IMR-90 (cell line): Measurements from ENCODE around the gene MYO10. TPM values are rescaled to one million over a fixed set of nuclear protein-coding genes. Genes with fewer than 3 reads are reported as not detected.
A peak's percentile ranks its signal among the peaks of the same experiment; 100 is the strongest.

Experiments used
- ATAC-seq: fragments of 200-7000 bp; cut with Tn5 transposase; 2 replicates; pipeline ENCODE4 v1.9.1; 2020; ENCODE audit warnings: low read depth, mild to moderate bottlenecking, moderate library complexity
- BruUV-seq: library from RNA; stranded (reverse); fragments of 400-500 nt; replicated peaks from 2 replicates; lab custom pipeline; 2021; lab: Mats Ljungman, UMichigan
- CTCF ChIA-PET: fragments of 300-600 bp; formaldehyde crosslinking; extraction: SDS; loops from one replicate; lab custom pipeline; 2021; ENCODE audit warnings: antibody characterized with exemption; lab: Yijun Ruan, JAX
- POLR2A ChIA-PET: fragments of 300-600 bp; sonication (Branson Sonifier 250); formaldehyde crosslinking; loops from one replicate; lab custom pipeline; 2022; ENCODE audit warnings: antibody characterized with exemption; ENCODE audit not compliant: unreplicated experiment; lab: Charles Lee
- DNase-seq: peaks from one replicate; pipeline ENCODE4 v3.0.0; 2013
- H2AFZ ChIP-seq: replicated peaks from 2 replicates; pipeline ENCODE3; 2013; ENCODE audit warnings: low read length, mild to moderate bottlenecking; ENCODE audit not compliant: poor library complexity
- H2AK5ac ChIP-seq: 2 replicates; pipeline ENCODE4 v1.6.1; 2013; ENCODE audit warnings: low read depth, low read length, inconsistent platforms
- H2AK9ac ChIP-seq: replicated peaks from 2 replicates; pipeline ENCODE3; 2013; ENCODE audit warnings: mild to moderate bottlenecking, low read depth, low read length, moderate library complexity; ENCODE audit not compliant: poor library complexity
- H2BK120ac ChIP-seq: 2 replicates; pipeline ENCODE4 v1.6.1; 2013; ENCODE audit warnings: low read depth, low read length, inconsistent platforms
- H2BK15ac ChIP-seq: 3 replicates; pipeline ENCODE4 v1.6.1; 2013; ENCODE audit warnings: low read depth, low read length, inconsistent platforms
- H2BK20ac ChIP-seq: 2 replicates; pipeline ENCODE4 v1.6.1; 2013; ENCODE audit warnings: low read depth, mild to moderate bottlenecking, inconsistent platforms, low read length, moderate library complexity
- H2BK5ac ChIP-seq: 2 replicates; pipeline ENCODE4 v1.6.1; 2013; ENCODE audit warnings: mild to moderate bottlenecking, low read depth, low read length, inconsistent platforms; ENCODE audit not compliant: poor library complexity, severe bottlenecking
- H3K14ac ChIP-seq: replicated peaks from 2 replicates; pipeline ENCODE4 v1.6.1; 2013; ENCODE audit warnings: low read depth, low read length, inconsistent platforms
- H3K18ac ChIP-seq: 2 replicates; pipeline ENCODE4 v1.6.1; 2013; ENCODE audit warnings: low read depth, low read length, control low read depth
- H3K23ac ChIP-seq: 2 replicates; pipeline ENCODE4 v1.6.1; 2013; ENCODE audit warnings: low read depth, low read length, inconsistent platforms
- H3K27ac ChIP-seq: 2 replicates; pipeline ENCODE4 v1.5.1; 2013; ENCODE audit warnings: mild to moderate bottlenecking, control low read depth, low read length; ENCODE audit not compliant: insufficient read depth
- H3K27me3 ChIP-seq: 2 replicates; pipeline ENCODE4 v1.6.1; 2013; ENCODE audit warnings: low read length; ENCODE audit not compliant: control insufficient read depth, insufficient read depth
- H3K36me3 ChIP-seq: 2 replicates; pipeline ENCODE4 v1.6.1; 2013; ENCODE audit warnings: low read length, mixed read lengths; ENCODE audit not compliant: control insufficient read depth, insufficient read depth
- H3K4ac ChIP-seq: 2 replicates; pipeline ENCODE4 v1.6.1; 2013; ENCODE audit warnings: low read depth, low read length, inconsistent platforms
- H3K4me1 ChIP-seq: 2 replicates; pipeline ENCODE4 v1.6.1; 2013; ENCODE audit warnings: low read length, mixed read lengths; ENCODE audit not compliant: control insufficient read depth, insufficient read depth
- H3K4me2 ChIP-seq: 2 replicates; pipeline ENCODE4 v1.6.1; 2013; ENCODE audit warnings: low read depth, mild to moderate bottlenecking, control low read depth, low read length, moderate library complexity
- H3K4me3 ChIP-seq: 2 replicates; pipeline ENCODE4 v1.5.1; 2013; ENCODE audit warnings: low read depth, mild to moderate bottlenecking, control low read depth, low read length, moderate library complexity; ENCODE audit not compliant: insufficient read depth
- H3K56ac ChIP-seq: 2 replicates; pipeline ENCODE4 v1.6.1; 2013; ENCODE audit warnings: low read length, inconsistent platforms; ENCODE audit not compliant: insufficient read depth; ENCODE audit errors: extremely low read depth
- H3K79me1 ChIP-seq, 2 experiments: 2 replicates each; pipeline ENCODE4 v1.6.1; 2013; ENCODE audit warnings: low read length in 2 of 2, inconsistent platforms in 1 of 2, low read depth in 1 of 2
- H3K9ac ChIP-seq: 2 replicates; pipeline ENCODE4 v1.6.1; 2013; ENCODE audit warnings: low read depth, low read length, control low read depth
- H3K9me1 ChIP-seq: 2 replicates; pipeline ENCODE4 v1.6.1; 2013; ENCODE audit warnings: low read length, inconsistent platforms; ENCODE audit not compliant: insufficient read depth
- H3K9me3 ChIP-seq: 2 replicates; pipeline ENCODE4 v1.6.1; 2013; ENCODE audit warnings: low read length; ENCODE audit not compliant: control insufficient read depth, insufficient read depth
- H4K20me1 ChIP-seq: 2 replicates; pipeline ENCODE4 v1.6.1; 2013; ENCODE audit warnings: low read length, inconsistent platforms; ENCODE audit not compliant: insufficient read depth
- H4K5ac ChIP-seq: 2 replicates; pipeline ENCODE4 v1.6.1; 2013; ENCODE audit warnings: mild to moderate bottlenecking, low read depth, low read length, control low read depth
- H4K8ac ChIP-seq, 2 experiments: 2 replicates each; pipeline ENCODE4 v1.6.1; 2013; ENCODE audit warnings: low read depth in 2 of 2, low read length in 2 of 2, control low read depth in 1 of 2, inconsistent platforms in 1 of 2
- H4K91ac ChIP-seq: 2 replicates; pipeline ENCODE4 v1.6.1; 2013; ENCODE audit warnings: low read depth, low read length, inconsistent platforms; ENCODE audit not compliant: insufficient read depth
- CEBPB ChIP-seq: IDR thresholded peaks from 2 replicates; pipeline ENCODE4 v1.6.1; 2012; ENCODE audit warnings: low read depth, low read length, improper control_type of control experiment
- CTCF ChIP-seq: conservative IDR thresholded peaks from 2 replicates; pipeline ENCODE4 v1.5.1; 2012; ENCODE audit warnings: mild to moderate bottlenecking, low read depth, low read length, improper control_type of control experiment
- ELK1 ChIP-seq: fragments of 150-350 bp; IDR thresholded peaks from 2 replicates; pipeline ENCODE4 v1.6.1; 2016; ENCODE audit warnings: low read depth, mild to moderate bottlenecking, low read length, moderate library complexity, borderline replicate concordance
- FOS ChIP-seq: fragments of 150-350 bp; IDR thresholded peaks from 2 replicates; pipeline ENCODE4 v1.6.1; 2016; ENCODE audit warnings: low read depth, low read length
- MAFK ChIP-seq: IDR thresholded peaks from 2 replicates; pipeline ENCODE4 v1.6.1; 2012; ENCODE audit warnings: low read depth, low read length, improper control_type of control experiment
- MXI1 ChIP-seq: IDR thresholded peaks from 2 replicates; pipeline ENCODE4 v1.6.1; 2012; ENCODE audit warnings: low read depth, mild to moderate bottlenecking, low read length, moderate library complexity, borderline replicate concordance
- NFE2L2 ChIP-seq: fragments of 150-350 bp; IDR thresholded peaks from 2 replicates; pipeline ENCODE4 v1.6.1; 2016; ENCODE audit warnings: low read depth, mild to moderate bottlenecking, low read length
- RCOR1 ChIP-seq: IDR thresholded peaks from 2 replicates; pipeline ENCODE4 v1.6.1; 2012; ENCODE audit warnings: mild to moderate bottlenecking, low read length, improper control_type of control experiment; ENCODE audit not compliant: insufficient replicate concordance
- WGBS, 2 experiments: methylation state at CpG; one replicate each; pipeline versions ENCODE4 v1.1.5 to v1.1.7; 2013; ENCODE audit warnings: missing lambda C conversion rate in 2 of 2; ENCODE audit not compliant: insufficient read length in 1 of 2; ENCODE audit errors: extremely low coverage in 2 of 2; 5-methylcytosine and 5-hydroxymethylcytosine counted together
- dilution Hi-C: fragments of 300-500 bp; cut with HindIII; formaldehyde crosslinking; loops from one replicate; pipeline ENCODE4 v1.14.3; 2018; ENCODE audit warnings: low sequenced_read_pairs; ENCODE audit not compliant: unreplicated experiment
- in situ Hi-C: fragments of 300-500 bp; cut with MboI; formaldehyde crosslinking; loops from 3 replicates; pipeline ENCODE4 v1.14.3; 2019; ENCODE audit warnings: low sequenced_read_pairs, inconsistent platforms, mixed read lengths
- intact Hi-C: fragments of 100-400 bp; cut with micrococcal nuclease; formaldehyde crosslinking; loops from 2 replicates; pipeline ENCODE4 v1.10.0; 2022
- polyA plus RNA-seq, 3 experiments: library from polyadenylated mRNA; depleted of rRNA; stranded (reverse); fragments of >200 nt; gene quantifications; 2 replicates each; pipeline ENCODE4 v1.2.3, GENCODE V29; 2012; ENCODE audit warnings: low replicate concordance in 1 of 3
- total RNA-seq: library from RNA; depleted of rRNA; stranded (reverse); fragments of >200 nt; gene quantifications from 2 replicates; pipeline ENCODE4 v1.2.3, GENCODE V29; 2012

MYO10 gene
- total and polyA plus RNA-seq, 2 of the 4 experiments (the other 2 are of a cell fraction) = 39.9 to 115 TPM

- POLR2A ChIA-PET = no interaction called here
- no peak overlapping the region for H3K23ac ChIP-seq
- in situ Hi-C loops = no loop called here
Measured at GRCh38 chr5:16777432-16777831, 158.7 kb downstream of the MYO10 start.

More at GRCh38 chr5:16777432-16777831, 158.7 kb downstream of the MYO10 start:
- peaks cover 18 to 65% of the 10 kb centered on the region in 2 experiments for H3K79me1 ChIP-seq
- H4K5ac ChIP-seq = peak overlapping the region; percentile 42; the same call in 1 of the 2 replicates
- H2BK5ac ChIP-seq = no peak overlapping the region
- H2BK20ac ChIP-seq = no peak overlapping the region
- no peak overlapping the region for H3K56ac ChIP-seq
- H3K9me3 ChIP-seq = no peaks in the 10 kb centered on the region
- H4K8ac ChIP-seq = no peak overlapping the region; a peak in 1 of 4 replicates
- DNase-seq (no peak), ATAC-seq (no peak)
- H3K27ac ChIP-seq = no peak overlapping the region
- dilution Hi-C loops (loop anchor here (25.0 kb wide), 1 partner anchor 410 kb away; no protein-coding TSS in a partner anchor), intact Hi-C loops (no loop called here)
- H3K18ac ChIP-seq = no peak overlapping the region
- H3K4me1 ChIP-seq = peaks cover 6% of the 10 kb centered on the region
- H3K4me3 ChIP-seq = no peak overlapping the region
- TF ChIP-seq CEBPB = no peak
- no peak for TF ChIP-seq NFE2L2
- no peak for TF ChIP-seq ELK1
- TF ChIP-seq MAFK = no peak
- TF ChIP-seq FOS = no peak
- TF ChIP-seq MXI1 = no peak
- TF ChIP-seq CTCF = no peak
- TF ChIP-seq RCOR1 = no peak
- no TSS peak for BruUV-seq
- no peak overlapping the region for H3K4me2 ChIP-seq
- WGBS, 2 experiments = no CpG with 5 or more reads among the region's 5 CpGs
- H2BK15ac ChIP-seq = no peak overlapping the region
- H2AK9ac ChIP-seq = no peak overlapping the region
- no peak overlapping the region for H2AK5ac ChIP-seq
- no peaks in the 10 kb centered on the region for H3K27me3 ChIP-seq
- H3K4ac ChIP-seq = no peak overlapping the region
- peaks cover 28% of the 10 kb centered on the region for H4K20me1 ChIP-seq
- no peak overlapping the region for H3K9ac ChIP-seq
- H3K36me3 ChIP-seq = peaks cover 48% of the 10 kb centered on the region
- CTCF ChIA-PET = no interaction called here
- H2AFZ ChIP-seq = no peak overlapping the region
- no peak overlapping the region for H4K91ac ChIP-seq
- H3K9me1 ChIP-seq = peaks cover 13% of the 10 kb centered on the region
- H2BK120ac ChIP-seq = no peak overlapping the region
- no peak overlapping the region for H3K14ac ChIP-seq
